ENCODE data around the gene ARHGAP10. TPM values are rescaled to one million over a fixed set of nuclear protein-coding genes. Genes with fewer than 3 reads are reported as not detected.

Gene ARHGAP10
- total RNA-seq, 1 donor from 2014 or later, result 4.6 TPM

- Mint-ChIP-seq H3K9me3 (ENCODE audit: unreplicated experiment) (no peaks in the 10 kb centered on the region), H3K4me3 (ENCODE audit: unreplicated experiment) (no peak overlapping the region), H3K4me1 (ENCODE audit: unreplicated experiment) (no peaks in the 10 kb centered on the region), H3K27me3 (ENCODE audit: unreplicated experiment) (no peaks in the 10 kb centered on the region), H3K36me3 (ENCODE audit: low read depth, unreplicated experiment) (no peaks in the 10 kb centered on the region), H3K27ac (ENCODE audit: unreplicated experiment) (no peak overlapping the region)
- no peak for DNase-seq (ENCODE audit: low spot score)
- no peak for TF ChIP-seq CTCF (IDR thresholded peaks at IDR 0.05; ENCODE audit: unreplicated experiment)
Measured at GRCh38 chr4:148016063-148016637, 284.3 kb downstream of the ARHGAP10 start.

- no peak for TF ChIP-seq CTCF (IDR thresholded peaks at IDR 0.05; ENCODE audit: unreplicated experiment)
- no peaks in the 10 kb centered on the region for H3K9me3 Mint-ChIP-seq (ENCODE audit: unreplicated experiment)
- no peak for DNase-seq (ENCODE audit: low spot score)
- no peak overlapping the region for H3K27ac Mint-ChIP-seq (ENCODE audit: unreplicated experiment)
- no peaks in the 10 kb centered on the region for H3K4me1 Mint-ChIP-seq (ENCODE audit: unreplicated experiment)
- H3K4me3 Mint-ChIP-seq (ENCODE audit: unreplicated experiment), result no peak overlapping the region
- H3K36me3 Mint-ChIP-seq (ENCODE audit: low read depth, unreplicated experiment), result no peaks in the 10 kb centered on the region
- H3K27me3 Mint-ChIP-seq (ENCODE audit: unreplicated experiment), result no peaks in the 10 kb centered on the region
Measured at GRCh38 chr4:148017801-148018200, 285.9 kb downstream of the ARHGAP10 start.

DNA sequence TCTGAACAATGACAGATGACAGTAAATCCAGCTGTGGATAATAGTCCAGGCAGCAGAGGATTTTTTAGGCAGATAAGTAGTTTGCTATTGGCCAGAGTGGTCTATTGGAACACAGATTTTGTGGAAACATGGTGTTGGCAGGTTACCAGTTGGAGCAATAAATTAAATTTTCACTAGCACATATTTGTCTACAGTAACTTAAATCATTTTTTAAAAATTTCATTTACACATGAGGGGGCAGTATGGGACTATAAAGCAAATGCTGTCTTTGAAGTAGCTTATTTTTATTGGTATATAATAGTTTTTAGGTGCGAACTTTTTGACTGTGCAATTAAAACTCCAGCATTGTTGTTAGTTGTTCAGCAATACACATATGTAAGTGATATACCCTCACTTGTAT, 289.8 kb downstream of the ARHGAP10 start:
- Mint-ChIP-seq H3K36me3 (ENCODE audit: low read depth, unreplicated experiment) (no peaks in the 10 kb centered on the region), H3K4me1 (ENCODE audit: unreplicated experiment) (no peaks in the 10 kb centered on the region), H3K27me3 (ENCODE audit: unreplicated experiment) (no peaks in the 10 kb centered on the region), H3K27ac (ENCODE audit: unreplicated experiment) (no peak overlapping the region), H3K9me3 (ENCODE audit: unreplicated experiment) (no peaks in the 10 kb centered on the region), H3K4me3 (ENCODE audit: unreplicated experiment) (no peak overlapping the region)
- no peak for TF ChIP-seq CTCF (IDR thresholded peaks at IDR 0.05; ENCODE audit: unreplicated experiment)
- no peak for DNase-seq (ENCODE audit: low spot score)

GRCh38 chr4:148022975-148023374, 291.1 kb downstream of the ARHGAP10 start:
- Mint-ChIP-seq H3K9me3 (ENCODE audit: unreplicated experiment) (no peaks in the 10 kb centered on the region), H3K27ac (ENCODE audit: unreplicated experiment) (no peak overlapping the region), H3K27me3 (ENCODE audit: unreplicated experiment) (no peaks in the 10 kb centered on the region), H3K4me1 (ENCODE audit: unreplicated experiment) (no peaks in the 10 kb centered on the region), H3K36me3 (ENCODE audit: low read depth, unreplicated experiment) (no peaks in the 10 kb centered on the region), H3K4me3 (ENCODE audit: unreplicated experiment) (no peak overlapping the region)
- TF ChIP-seq CTCF (IDR thresholded peaks at IDR 0.05; ENCODE audit: unreplicated experiment), result no peak
- DNase-seq (ENCODE audit: low spot score), result no peak

- no peaks in the 10 kb centered on the region for H3K4me1 Mint-ChIP-seq (ENCODE audit: unreplicated experiment)
- peaks cover under 1% of the 10 kb centered on the region for H3K27me3 Mint-ChIP-seq (ENCODE audit: unreplicated experiment)
- H3K36me3 Mint-ChIP-seq (ENCODE audit: low read depth, unreplicated experiment), result no peaks in the 10 kb centered on the region
- no peak for DNase-seq (ENCODE audit: low spot score)
- TF ChIP-seq CTCF (IDR thresholded peaks at IDR 0.05; ENCODE audit: unreplicated experiment), result no peak
- no peak overlapping the region for H3K27ac Mint-ChIP-seq (ENCODE audit: unreplicated experiment)
- no peak overlapping the region for H3K4me3 Mint-ChIP-seq (ENCODE audit: unreplicated experiment)
- no peaks in the 10 kb centered on the region for H3K9me3 Mint-ChIP-seq (ENCODE audit: unreplicated experiment)
Measured at GRCh38 chr4:148023512-148024181, 291.8 kb downstream of the ARHGAP10 start.

All from endothelial cell (in vitro differentiated cells).